HG03457 (cell line): Measurements from ENCODE around the gene RALB.
A peak's percentile ranks its signal among the peaks of the same experiment; 100 is the strongest.
"Not testable (repeated sequence)": the region's sequence is repeated elsewhere in the genome, so short reads cannot be mapped to it uniquely, and the experiment has no call there.

Experiments used
- ATAC-seq: cut with Tn5 transposase; IDR thresholded peaks from one replicate; pipeline ENCODE4 v1.9.1; 2021; ENCODE audit warnings: moderate number of reproducible peaks; ENCODE audit not compliant: unreplicated experiment

RALB gene

DNA sequence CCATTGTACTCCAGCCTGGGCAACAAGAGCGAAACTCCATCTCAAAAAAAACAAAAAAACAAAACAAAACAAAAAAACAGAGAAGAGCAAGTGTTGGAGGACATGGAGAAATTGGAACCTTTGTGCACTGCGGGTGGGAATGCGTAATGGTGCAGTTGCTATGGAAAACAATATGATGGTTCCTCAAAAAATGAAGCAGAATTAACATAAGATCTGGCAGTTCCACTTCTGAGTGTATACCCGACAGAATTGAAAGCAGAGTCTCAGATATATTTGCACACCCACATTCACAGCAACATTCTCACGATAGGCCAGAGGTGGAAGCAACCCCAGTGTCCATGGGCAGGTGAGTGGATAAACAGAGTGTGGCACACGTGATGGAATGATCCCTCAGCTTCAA is 11.0 kb upstream of the RALB start:
- no peak for ATAC-seq

DNA sequence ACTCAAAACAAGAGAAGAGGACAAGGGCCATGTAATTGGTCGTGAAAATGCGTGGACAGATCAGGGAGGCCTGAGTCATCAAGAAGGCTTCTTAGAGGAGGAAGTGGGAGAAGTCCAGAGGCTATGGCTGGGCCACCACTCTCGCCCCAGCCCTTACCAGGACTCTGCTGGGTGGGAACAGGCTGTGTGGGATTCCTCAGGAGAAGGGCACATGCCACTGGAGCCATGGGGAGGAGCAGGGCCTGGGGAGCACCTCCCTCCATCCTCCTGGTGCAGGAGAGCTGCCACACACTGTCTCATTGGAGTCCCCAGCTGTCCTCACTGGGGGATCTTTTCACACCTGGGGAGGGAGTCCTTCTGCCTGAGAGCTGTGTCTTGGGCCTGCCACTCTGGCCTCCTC is 9.4 kb upstream of the RALB start:
- no peak for ATAC-seq

DNA sequence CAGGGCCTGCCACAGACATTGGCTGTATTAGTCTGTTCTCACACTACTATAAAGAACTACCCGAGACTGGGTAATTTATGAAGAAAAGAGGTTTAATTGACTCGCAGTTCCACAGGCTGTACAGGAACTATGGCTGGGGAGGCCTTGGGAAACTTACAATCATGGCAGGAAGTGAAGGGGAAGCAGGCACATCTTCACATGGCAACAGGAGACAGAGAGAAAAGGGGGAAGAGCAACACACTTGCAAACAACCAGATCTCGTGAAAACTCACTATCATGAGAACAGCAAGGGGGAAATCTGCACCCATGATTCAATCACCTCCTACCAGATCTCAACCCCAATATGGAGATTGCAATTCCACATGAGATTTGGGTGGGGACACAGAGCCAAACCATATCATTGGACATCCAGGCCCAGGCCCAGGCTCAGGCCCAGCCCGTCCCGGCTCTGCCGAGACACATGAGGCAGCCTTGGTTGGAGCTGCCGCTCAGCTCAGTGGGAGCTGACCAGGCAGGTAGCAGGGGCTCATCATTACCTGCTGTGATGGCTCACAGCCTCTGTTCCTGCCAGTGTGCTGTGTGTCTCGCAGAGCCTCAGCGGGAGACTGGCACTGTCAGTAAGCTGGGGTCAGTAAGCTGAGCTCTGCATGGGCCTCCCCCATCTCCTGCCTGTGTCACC is 8.6 kb upstream of the RALB start:
- no peak for ATAC-seq

DNA sequence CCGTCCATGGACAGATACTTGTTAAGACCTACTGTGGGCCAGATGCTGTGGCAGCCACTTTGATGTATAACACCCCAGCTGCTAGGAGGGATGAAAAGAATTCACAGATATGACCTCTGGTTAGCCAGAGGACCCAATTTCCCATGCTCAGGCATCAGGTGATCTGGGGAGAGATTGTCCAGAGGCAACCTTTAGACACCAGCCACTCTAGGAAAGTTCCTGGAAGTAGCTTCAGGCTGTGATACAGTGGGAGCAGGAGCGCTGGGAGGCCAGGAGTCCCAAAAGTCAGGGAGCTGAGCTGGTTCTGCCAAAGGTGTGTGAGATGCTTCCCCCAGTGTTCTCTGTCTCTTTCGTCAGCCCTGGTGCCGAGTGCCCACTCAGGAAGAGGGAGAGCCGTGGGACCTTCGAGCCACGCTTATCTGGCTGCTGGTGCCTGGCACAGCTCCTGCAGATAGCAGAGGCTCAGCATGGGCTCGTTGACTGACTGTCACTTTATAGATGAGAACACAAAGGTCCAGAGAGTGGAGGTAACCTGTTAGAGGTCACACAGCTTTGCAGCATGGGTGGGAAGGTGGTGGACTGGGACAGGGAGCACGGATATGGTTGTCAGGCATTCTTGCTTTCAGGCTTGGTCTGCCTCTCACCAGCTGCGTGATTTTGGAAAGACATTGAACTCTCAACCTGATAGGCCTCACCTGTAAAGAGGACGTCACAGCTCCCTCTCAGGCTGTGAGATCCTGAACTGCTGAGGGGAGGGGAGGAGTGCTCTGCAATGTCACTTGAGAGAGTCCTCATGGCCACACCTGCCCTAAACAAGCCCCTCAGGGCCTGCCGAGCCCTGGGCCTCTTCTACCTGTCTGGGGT is 7.8 kb upstream of the RALB start:
- ATAC-seq: no peak

DNA sequence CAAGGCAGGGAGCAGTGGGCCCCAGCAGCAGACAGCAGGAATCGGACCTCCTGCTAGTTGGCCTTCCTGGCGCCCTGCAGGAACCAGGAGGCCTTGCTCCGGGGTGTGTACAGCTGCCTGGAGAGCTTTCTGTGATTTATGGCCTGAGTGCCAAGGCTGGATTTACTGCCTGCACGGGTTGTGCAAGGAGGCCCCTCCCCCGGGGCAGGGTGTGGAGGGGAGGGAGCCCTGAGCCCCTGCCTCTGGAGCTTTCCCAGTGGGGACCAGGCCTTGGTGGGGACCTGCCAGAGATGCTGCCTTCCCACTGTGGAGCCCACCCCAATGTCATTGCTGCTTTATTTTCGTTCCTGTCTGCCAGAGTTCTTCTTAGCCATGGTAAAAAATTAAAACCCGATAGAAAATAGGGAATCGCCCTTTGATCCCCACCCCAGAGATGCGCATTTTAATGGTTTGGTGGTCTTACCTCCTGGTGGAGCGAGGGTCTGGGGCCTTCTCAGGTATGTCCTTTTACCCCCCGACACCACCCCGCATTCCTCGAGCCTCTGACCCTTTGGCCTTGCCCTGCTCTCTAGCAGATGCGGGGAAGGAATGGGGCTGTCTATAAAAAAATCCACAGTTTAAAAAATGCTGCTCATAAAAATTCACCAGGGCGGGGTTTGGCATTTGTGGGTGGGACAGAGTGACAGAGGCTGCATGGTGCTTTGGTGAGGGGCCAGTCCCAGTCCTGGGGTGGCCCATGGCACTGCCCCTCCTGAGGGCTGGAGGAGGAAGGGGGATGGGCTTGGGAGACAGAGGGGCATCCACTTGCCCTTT is 6.9 kb upstream of the RALB start:
- no peak for ATAC-seq

DNA sequence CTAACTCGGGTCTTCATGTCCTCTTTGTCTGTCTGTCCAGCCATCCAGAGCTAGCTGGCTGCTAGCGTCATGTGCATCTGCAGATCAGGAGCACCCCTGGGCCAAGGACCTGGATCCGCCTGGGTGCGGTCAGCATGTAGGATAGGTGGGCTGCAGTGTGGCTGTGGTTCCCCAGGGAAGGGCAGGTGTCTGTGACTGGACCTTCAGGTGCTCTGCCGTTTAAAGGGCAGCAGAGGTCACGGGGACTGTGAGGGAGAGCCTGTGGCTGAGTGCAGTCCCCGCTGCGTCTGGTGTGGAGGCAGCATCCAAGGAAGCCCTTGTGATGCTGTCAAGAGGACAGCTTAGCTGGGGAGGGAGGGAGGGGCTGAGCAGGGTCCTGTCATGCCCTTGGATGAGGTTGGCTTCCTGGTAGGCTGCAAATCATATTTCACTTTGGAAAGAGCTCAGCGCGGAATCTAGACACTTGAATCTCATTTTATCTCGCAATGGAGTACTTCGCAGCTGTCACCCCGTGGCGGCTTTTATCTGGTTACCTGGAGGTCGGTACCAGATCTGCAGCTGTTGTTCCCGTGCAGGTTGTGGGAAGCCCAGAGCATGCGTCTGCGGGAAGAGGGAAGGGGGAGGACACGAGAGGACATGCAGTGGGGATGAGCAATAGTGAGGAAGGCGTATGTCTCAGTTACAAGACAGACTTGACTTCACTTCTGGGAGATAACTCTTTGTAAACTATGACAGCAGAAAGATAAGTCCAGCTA is 5.9 kb upstream of the RALB start:
- no peak for ATAC-seq

DNA sequence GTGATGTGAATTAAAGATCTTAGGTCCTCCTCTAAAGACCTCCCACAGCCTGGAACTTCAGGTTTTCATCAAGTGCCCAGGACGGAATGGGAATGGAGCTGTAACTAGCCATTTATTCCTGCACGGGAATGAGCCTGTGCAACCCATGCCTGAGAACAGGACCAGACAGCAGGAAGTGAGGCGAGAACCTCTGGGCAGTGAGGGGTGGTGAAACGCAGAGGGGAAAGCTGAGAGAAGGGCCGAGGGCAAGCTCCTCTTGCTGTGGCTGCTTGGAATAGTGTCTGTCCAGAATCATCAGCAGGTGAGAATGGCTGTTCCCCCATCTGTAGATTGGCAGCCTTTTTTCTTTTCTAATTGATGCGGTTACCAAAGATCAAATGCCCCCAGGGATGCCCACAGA is 4.8 kb upstream of the RALB start:
- ATAC-seq: no peak

DNA sequence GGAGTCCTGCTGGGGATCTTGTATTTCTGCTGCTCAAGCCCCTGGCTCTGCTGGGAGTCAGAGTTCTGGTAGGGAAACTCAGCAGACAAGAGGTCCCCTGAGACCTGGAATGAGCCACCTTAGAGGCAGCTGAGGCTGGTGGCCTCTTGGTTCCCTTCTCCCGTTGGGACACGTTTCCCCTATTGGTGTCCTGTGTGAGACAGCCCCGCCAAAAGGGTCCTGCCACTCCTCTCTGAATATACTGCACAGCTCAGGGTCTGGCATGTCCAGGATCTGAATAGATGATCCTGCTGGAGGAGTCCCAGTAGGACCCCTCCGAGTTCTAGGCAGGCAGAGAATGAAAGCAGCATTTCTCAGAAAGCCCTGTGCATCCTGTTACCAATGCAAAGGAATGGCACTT is 2.0 kb upstream of the RALB start:
- no peak for ATAC-seq

DNA sequence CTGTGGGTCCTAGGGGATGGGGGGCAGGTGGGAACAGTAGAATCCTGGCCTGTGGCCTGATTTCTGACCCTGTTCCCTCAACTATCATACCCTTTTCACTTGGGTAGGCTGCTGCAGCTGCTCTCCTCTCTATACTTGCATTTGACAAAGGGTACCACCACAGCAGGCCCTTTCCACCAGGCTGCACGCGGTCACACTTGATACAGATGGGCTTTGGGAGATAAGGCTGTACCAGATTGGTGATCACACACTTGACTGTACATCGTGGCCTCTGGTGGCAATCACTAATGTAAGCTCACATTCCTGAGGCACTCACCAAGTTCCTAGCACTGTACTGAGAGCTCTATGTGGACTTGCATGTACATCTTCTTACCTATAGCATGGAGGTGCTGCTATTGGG is 1.6 kb upstream of the RALB start:
- no peak for ATAC-seq

DNA sequence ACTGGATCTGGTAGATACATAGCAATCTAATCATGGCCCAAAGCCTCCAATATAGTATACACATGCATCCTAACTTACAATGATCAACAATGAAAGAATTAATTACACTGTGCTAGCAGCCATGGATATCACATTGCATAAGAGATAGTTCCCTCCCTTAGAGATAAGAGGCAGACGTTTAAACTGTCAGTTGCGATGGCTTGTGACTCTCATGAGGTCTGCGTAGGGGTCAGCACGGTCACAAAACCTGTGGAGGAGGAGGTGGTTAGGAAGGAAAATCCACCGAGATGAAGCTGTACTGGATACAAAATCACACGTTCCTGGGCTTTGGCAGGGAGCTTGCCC is 800 bp upstream of the RALB start:
- no peak for ATAC-seq

DNA sequence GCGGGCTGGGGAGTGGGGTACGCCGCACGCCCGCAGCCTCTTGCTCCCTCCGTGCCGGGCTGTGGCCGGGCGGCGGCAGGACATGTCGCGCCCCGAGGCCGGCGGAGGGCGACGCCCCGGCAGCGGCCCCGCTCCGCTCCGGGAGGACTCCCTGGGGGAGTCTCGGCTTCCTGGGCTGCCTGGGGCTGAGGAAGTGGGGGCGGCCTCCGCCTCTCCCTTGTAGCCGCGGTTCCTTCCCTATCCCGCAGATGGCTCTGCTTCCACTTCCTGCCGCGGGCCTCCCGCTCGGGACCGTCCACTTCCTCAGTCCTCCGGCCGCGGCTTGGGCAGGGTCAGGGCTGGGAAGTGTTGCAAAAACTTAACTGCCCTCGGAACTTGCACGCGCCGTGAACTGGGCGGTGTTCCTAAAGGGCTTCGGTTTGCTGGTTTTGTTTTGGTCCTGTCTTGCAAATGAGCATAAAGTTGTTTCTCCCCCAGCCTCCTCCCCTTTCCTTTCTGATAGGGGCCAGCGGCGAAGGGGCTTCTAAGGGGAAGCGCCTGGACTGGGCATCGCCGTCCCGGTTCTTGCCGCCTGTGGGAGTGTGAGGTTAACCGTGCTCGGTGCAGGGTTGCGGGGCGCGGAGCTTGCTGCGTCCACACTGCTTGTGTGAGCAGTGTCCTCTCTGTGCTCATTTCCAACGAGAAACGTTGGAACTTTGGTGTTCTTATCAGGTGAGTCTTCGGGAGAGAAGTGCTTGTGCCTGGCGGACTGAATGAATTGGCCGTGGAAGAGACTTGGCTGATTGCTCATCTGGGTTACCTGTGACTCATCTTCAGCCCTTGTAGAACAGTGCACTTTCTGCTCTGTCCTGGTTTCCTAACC is 600 bp downstream of the RALB start:
- ATAC-seq: peak; percentile 23

DNA sequence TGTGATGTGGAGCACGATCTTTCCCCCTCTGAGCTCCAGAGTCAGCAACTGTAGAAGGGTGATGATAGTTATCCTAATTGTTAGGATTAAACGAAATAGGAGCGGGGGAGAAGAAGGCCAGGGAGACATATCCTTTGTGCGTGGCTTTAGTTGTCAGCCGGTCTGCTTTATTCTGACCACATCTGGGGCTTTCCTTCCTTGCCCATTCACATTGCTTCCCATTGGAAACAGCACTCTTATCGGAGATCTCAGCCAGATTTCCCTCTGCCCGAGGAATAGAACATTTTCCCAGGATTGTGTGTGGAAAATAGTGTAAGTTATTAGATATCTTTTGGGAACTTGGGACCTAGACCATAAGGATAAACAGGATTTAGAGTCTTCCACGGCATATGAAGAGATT is 1.5 kb downstream of the RALB start:
- ATAC-seq: no peak

DNA sequence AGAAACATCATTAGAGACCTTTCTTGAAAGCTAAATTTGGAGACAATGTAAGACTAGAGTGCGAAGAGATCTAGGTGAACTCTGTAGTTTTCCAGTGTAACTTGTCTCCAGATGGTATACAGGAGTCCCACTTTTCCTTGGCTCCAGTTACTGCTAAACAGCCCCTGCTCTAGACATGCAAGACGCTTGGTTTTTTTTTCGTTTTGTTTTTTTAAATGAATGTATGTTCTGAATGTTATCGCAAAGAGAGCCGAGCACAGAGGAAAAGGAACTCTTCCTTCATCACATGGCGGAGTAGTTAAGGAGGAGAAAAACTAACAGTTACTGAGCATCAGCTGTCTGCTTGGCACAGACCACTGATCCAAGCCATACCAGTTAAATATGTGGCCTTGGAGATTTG is 2.4 kb downstream of the RALB start:
- ATAC-seq: no peak

DNA sequence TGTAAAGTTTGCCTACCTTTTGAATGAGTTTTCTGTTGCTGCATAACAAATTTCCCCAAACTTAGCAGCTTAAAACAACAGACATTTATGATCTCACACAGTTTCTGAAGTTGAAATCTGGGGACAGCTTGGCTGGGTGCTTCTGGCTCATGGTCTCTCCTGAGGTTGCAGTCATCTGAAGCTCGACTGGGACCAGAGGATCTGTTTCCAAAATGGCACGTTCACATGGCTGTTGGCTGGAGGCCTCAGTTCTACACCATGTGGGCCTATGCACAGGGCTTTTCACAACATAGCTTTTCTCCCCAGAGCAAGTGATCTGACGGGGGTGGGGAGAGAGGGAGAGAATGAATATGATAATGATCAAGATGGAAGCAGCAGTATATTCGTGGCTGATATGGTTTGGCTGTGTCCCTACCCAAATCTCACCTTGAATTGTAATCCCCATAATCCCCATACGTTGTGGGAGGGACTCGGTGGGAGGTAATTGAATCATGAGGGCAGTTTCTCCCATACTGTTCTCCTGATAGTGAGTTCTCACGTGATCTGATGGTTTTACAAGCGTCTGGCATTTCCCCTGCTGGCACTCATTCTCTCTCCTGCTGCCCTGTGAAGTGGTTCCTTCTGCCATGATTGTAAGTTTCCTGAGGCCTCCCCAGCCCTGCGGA is 3.5 kb downstream of the RALB start:
- no peak for ATAC-seq

DNA sequence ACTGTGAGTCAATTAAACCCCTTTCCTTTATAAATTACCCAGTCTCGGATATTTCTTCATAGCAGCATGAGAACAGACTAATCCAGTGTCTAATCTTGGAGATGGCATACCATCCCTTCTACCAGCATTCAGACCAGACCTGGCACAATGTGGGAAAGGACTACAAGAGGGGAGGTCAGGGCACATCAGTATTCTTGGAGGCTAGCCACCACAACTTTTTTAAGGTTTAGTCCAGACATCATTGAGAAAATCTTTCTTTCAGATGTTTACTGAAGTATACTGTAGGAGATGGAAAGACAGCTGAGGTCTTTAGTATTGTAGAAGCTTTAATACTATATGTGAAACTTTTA is 4.0 kb downstream of the RALB start:
- ATAC-seq: no peak

DNA sequence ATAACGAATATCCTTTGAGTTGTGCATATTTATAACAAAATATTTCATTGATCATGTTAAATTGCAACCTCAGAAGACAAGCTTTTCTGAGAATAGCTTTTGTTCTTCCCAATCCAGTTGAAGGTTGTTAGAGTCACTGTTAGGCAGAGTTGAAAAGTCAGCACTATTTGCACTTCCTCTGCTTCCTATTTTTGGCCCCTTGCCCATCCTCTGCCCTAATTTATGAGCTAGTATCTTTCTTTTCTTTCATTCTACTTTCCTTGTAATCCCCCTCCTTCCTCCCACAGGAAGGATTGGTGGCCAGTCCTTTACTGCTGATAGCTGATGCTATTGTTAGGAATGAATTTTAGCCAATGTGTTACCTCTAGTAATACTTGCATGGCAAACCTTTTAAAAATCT is 4.9 kb downstream of the RALB start:
- no peak for ATAC-seq

DNA sequence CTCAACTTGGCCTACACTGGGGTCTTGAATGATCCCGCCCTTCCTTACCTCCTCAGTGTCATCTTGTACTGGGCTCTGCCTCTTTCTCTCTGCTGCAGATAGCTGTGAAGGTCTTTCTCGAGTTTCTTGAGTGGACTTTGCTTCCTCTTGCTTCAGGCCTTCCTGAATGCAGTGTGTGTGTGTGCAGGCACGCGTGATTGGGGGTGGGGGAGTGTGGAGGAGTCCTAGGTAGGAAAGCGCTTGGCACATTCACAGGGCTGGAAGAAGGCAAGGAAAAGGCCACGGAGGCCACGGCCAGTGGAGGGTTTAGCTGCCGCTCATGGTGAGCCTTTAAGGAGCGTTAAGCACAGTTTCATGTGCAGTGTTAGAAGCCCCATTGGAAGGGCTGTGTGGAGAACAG is 5.5 kb downstream of the RALB start:
- ATAC-seq: no peak

DNA sequence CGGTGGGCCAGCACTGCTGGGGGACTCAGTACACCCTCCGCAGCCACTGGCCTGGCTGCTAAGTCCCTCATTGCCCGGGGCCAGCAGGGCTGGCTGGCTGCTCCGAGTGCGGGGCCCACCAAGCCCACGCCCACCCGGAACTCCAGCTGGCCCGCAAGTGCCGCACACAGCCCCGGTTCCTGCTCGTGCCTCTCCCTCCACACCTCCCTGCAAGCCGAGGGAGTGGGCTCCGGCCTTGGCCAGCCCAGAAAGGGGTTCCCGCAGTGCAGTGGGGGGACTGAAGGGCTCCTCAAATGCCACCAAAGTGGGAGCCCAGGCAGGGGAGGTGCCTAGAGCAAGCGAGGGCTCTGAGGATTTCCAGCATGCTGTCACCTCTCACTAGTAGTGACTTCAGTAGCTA is 7.3 kb downstream of the RALB start:
- ATAC-seq: not testable (repeated sequence)

DNA sequence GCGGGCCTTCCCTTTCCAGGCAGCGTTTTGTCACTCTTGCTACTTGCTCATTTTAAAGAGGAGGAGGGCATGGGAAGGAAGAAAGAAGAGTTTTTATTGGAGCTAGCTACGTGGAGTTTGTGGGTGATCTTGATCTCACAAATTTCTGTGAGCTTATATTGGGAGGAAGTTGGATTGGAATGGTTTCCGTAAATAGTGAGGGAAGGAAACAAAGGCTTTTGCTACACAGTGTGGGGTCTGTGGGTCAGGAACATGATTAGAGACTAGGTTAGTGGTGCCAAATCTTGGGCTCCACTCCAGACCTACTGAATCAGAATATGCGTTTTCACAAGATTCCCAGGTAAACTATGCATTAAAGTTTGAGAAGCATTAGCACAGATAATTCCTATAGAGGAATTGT is 8.1 kb downstream of the RALB start:
- ATAC-seq: no peak
